Hepatocyte (in vitro differentiated cells): ENCODE data around the gene SNRPD3.

Experiments
- EZH2 ChIP-seq: fragments of 200-600 bp; sonication (generic); IDR thresholded peaks from 2 replicates; pipeline ENCODE4 v1.6.1; 2016; ENCODE audit warnings: antibody characterized with exemption, mild to moderate bottlenecking, borderline replicate concordance
- TF ChIP-seq, protein P1 (sequence below): fragments of 200-600 bp; sonication (generic); IDR thresholded peaks from 2 replicates; pipeline ENCODE4 v1.5.1; 2016; ENCODE audit warnings: antibody characterized with exemption, mild to moderate bottlenecking; ENCODE audit not compliant: poor library complexity

DNA sequence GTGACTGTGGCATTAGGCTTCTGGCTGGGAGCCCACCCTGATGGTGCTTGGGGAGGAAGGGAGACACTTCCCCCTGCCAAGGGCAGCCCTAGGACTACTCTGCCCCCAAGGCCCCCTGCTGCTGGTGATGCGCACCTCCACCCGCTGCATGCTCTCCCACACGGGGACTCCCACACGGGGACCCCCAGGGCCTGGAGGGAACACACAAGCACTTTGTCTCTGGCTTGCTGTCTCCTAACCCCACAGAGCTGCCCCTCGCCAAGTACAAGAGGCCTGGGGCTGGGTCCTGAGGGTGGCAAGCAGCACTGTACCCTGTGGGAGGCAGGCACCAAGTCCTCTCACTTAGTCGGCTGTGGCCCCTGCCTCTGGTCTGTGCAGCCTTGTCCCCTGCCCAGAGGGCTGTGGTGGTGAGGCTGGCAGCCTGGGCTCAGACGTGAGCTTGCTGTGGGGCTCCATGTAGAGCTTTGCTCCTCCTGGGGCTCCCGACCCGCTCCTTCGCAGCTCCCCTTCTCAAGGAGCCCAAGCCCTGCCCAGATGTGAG, 29.1 kb downstream of the SNRPD3 start:
- TF ChIP-seq, protein P1, sequence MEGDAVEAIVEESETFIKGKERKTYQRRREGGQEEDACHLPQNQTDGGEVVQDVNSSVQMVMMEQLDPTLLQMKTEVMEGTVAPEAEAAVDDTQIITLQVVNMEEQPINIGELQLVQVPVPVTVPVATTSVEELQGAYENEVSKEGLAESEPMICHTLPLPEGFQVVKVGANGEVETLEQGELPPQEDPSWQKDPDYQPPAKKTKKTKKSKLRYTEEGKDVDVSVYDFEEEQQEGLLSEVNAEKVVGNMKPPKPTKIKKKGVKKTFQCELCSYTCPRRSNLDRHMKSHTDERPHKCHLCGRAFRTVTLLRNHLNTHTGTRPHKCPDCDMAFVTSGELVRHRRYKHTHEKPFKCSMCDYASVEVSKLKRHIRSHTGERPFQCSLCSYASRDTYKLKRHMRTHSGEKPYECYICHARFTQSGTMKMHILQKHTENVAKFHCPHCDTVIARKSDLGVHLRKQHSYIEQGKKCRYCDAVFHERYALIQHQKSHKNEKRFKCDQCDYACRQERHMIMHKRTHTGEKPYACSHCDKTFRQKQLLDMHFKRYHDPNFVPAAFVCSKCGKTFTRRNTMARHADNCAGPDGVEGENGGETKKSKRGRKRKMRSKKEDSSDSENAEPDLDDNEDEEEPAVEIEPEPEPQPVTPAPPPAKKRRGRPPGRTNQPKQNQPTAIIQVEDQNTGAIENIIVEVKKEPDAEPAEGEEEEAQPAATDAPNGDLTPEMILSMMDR: no peak
- no peak for TF ChIP-seq EZH2
